Esophagus squamous epithelium (tissue), 5 donors: ENCODE measurements around the gene SLC22A31. TPM values are rescaled to one million over a fixed set of nuclear protein-coding genes. Genes with fewer than 3 reads are reported as not detected.
"Not testable (repeated sequence)": the region's sequence is repeated elsewhere in the genome, so short reads cannot be mapped to it uniquely, and the experiment has no call there.

Experiments used
- DNase-seq: peaks from one replicate; lab custom pipeline; 2025; lab: John Stamatoyannopoulos, UW
- H3K27ac ChIP-seq, 4 donors: fragments of 200-600 bp; sonication (generic); one replicate each; pipeline ENCODE4 v1.5.1; 2016 to 2019; ENCODE audit warnings: mild to moderate bottlenecking in 1 of 4
- H3K27me3 ChIP-seq, 4 donors: fragments of 200-600 bp; sonication (generic); 1 replicate in 3 of 4; 2 replicates in 1 of 4; pipeline versions ENCODE4 v1.5.1 to v1.6.0; 2017 to 2021; ENCODE audit warnings: antibody characterized with exemption in 1 of 4
- H3K36me3 ChIP-seq, 3 donors: fragments of 200-600 bp; sonication (generic); one replicate each; pipeline ENCODE4 v1.5.1; 2016 to 2019
- H3K4me1 ChIP-seq, 3 donors: fragments of 200-600 bp; sonication (generic); one replicate each; pipeline ENCODE4 v1.5.1; 2017 to 2019
- H3K4me3 ChIP-seq, 4 donors: fragments of 200-600 bp; sonication (generic); 1 replicate in 3 of 4; 2 replicates in 1 of 4; pipeline ENCODE4 v1.5.1; 2016 to 2019; ENCODE audit warnings: mild to moderate bottlenecking in 2 of 4, moderate library complexity in 1 of 4
- H3K9me3 ChIP-seq, 3 donors: fragments of 200-600 bp; sonication (generic); one replicate each; pipeline ENCODE4 v1.5.1; 2016 to 2019
- CTCF ChIP-seq, 6 experiments: fragments of 450-650 bp in 4 of 6; fragments of 200-600 bp in 2 of 6; sonication (generic) in 2 of 6; IDR thresholded peaks; one replicate each; pipeline ENCODE4 v1.5.1; 2016 to 2019; ENCODE audit warnings: antibody characterized with exemption in 6 of 6, mild to moderate bottlenecking in 4 of 6, moderate library complexity in 4 of 6
- POLR2A ChIP-seq, 4 donors: fragments of 450-650 bp; IDR thresholded peaks; one replicate each; pipeline ENCODE4 v1.6.1; 2017; ENCODE audit warnings: antibody characterized with exemption in 4 of 4, mild to moderate bottlenecking in 4 of 4, moderate library complexity in 3 of 4
- WGBS, 2 donors: methylation state at CpG; one replicate each; pipeline ENCODE4 v1.1.5; 2018; 5-methylcytosine and 5-hydroxymethylcytosine counted together
- intact Hi-C: fragments of 100-400 bp; cut with DNase I; formaldehyde crosslinking; loops from one replicate; pipeline ENCODE4 v1.15.0; 2022
- total RNA-seq, 4 donors: library from RNA; depleted of rRNA; stranded (reverse); fragments of >200 nt; gene quantifications; one replicate each; pipeline ENCODE4 v1.1.0, GENCODE V29; 2016
- donor health status: DM: yes; HTN: yes; CAD: no.

The SLC22A31 gene
- not detected for total RNA-seq

DNA sequence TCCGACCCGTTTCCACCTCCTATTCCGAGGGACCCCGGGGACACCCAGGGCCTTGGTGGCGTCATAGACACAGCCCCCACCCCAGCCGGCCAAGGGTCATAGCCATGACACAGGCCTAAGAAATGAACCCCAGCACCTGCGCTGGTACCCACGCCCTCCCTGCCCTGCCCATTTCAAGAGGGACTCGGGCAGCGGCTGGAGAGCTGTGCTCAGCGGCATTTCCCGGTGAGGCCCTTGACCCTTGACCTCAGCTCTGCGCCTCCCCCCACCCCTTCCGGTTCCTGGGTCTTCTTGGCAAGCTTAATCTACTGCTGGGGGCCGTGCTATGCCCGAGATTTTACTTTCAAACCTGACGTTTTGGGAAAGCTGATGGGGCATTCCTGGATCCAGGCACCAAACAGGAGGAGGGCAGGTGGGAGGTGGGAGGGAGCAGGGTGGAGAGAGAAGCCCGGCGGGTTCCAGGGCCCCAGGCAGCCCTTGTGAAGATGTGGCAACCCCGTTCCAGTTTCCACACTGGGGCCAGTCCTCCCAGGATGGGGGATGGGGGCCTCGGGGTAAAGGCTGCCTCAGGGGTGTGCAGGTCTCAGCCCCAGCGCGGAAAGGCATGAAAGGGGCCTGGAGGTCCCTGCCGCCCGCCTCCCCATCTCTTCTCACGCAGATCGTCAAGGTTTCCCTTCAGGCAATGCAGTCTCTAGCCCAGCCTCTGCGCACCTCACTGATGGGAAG, at the start of gene SLC22A31:
Gene SLC22A31, minus strand, starts transcription at position 414 of the 726 bp plus-strand sequence. Its CDS starts 36 bp downstream, at position 378.
- intact Hi-C loops, result no loop called here
- no peak within 1 kb of the TSS for H3K27ac ChIP-seq

DNA sequence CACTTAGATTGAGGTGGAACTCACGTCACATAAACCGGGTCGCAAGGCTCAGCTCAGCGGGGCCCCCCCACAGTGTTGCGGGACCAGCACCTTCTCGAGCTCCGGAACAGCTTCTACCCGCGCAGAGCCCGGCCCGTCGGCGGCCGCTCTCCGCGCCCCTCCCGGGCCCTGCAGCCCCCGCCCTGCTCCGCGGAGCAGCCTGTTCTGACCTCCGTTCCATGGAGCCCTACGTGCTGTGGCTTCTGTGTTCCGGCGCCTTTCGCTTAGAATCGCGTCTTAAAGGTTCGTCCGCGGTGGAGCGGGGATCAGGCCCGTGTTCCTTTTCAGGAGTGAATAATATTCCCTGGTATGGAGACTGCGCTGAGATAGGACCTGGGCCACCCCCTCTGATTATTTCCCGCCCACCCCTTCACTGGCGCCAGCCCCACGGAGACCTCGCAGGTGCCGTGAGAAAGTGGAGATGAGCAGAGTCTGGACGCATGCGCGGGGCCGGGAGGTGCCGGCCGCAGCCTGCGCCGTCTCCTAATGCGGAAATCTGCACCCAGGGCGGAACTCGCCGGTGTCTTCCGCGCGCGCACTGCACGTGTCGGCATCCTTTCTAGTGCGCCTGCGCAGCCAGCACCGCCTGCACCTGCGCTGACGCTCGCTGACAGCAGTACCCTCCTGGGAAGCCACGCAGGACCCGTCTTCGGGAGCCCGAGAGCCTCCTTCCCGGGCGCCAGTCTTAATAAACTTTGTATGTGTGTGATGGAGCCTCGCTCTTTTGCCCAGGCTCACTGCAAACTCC, 48.1 kb upstream of the SLC22A31 start:
- Histone ChIP-seq H3K36me3 (no peaks in the 10 kb centered on the region), H3K4me1 (peaks cover 5 to 20% (median 8%) of the 10 kb centered on the region in 3 donors), H3K27me3 (no peaks in the 10 kb centered on the region), H3K4me3 (peak overlapping the region in 3 of 4 donors; percentile 48 to 70 (median 58)), H3K27ac (peak overlapping the region in 1 of 4 donors; percentile 51), H3K9me3 (no peaks in the 10 kb centered on the region)
- WGBS, 2 donors, result 81 to 91% methylated on average over 22 to 38 of the region's 69 CpGs
- TF ChIP-seq POLR2A (IDR thresholded peaks at IDR 0.05), result no peak
- no peak for TF ChIP-seq CTCF (IDR thresholded peaks at IDR 0.05)
- intact Hi-C loops, result no loop called here
- DNase-seq, result no peak

More for the DNA sequence above, at the start of gene SLC22A31:
- TF ChIP-seq POLR2A (IDR thresholded peaks at IDR 0.05), result no peak
- no peak for TF ChIP-seq CTCF (IDR thresholded peaks at IDR 0.05)
- 12 to 23% methylated on average over 12 to 18 of the region's 28 CpGs for WGBS, 2 donors
- peaks cover 11 to 86% (median 24%) of the 10 kb centered on the region in 4 donors for H3K27me3 ChIP-seq
- no peaks in the 10 kb centered on the region for H3K36me3 ChIP-seq
- DNase-seq, result no peak
- peaks cover 6 to 28% (median 13%) of the 10 kb centered on the region in 3 donors for H3K4me1 ChIP-seq
- no peaks in the 10 kb centered on the region for H3K9me3 ChIP-seq
- H3K4me3 ChIP-seq, result peak within 1 kb of the TSS; percentile 18 to 65 (median 31)

DNA sequence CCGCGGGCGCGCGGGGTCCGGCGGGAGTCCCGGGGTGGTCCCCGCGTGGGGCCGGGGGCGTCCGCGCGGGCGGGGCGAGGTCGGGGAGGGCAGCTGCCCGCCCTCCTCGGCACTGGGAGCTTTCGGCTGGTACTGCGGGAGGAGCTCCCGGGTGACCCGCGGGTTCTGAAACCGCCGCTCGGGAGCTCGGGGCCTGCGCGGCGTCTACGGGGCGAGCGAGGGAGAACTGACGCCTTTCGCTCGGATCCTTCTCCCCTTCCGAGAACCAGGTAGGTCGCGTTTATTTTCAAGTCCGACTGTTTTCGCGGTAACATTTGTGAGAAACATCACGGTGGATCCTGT, 47.4 kb upstream of the SLC22A31 start:
- Histone ChIP-seq H3K4me1 (peaks cover 5 to 20% (median 8%) of the 10 kb centered on the region in 3 donors), H3K4me3 (peak overlapping the region; percentile 21 to 70 (median 53)), H3K27ac (peak overlapping the region in 3 of 4 donors; percentile 24 to 55 (median 51))
- intact Hi-C loops, DNase-seq, H3K36me3 ChIP-seq, H3K9me3 ChIP-seq, H3K27me3 ChIP-seq: not testable (repeated sequence)
- WGBS, 2 donors, result no CpG with 5 or more reads among the region's 45 CpGs

DNA sequence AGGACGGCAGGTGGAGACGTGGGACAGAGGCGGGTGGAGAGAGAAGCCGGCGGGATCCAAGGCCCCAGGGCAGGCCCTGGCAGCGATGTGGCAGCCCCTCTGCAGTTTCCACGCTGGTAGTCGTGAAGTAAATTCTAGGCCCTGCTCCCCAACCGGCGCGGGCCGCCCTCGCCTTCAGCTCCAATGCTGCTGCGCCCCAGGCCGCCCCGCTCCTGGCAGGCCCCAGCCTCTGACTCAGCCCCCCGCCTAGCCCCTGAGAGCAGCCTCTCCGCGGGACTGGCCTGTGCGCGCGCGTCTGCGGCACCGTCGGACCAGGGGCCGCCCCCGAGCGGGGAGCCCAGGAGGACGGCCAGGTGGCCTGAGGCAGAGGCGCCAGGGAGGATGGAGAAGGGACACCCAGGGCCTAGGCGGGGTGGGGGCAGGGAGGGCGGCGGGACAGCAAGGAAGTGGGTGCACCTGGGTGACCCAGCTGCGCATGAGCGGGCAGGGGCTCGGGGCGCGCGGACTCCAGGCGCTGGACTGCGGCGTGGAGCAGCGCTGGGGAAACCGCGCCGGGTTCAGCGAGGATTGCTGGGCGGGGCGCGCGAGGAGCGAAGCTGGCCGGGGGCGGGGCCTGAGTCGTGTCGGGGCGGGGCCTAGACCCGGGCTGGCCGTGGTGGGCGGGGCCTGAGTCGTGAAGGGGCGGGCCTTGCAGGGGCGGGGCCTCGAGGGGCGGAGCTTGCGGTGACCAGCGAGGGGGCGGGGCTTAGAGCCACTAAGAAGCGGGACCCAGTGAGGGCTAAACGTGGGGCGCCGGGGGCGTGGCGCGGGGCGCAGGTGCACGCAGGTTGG, 46.8 kb upstream of the SLC22A31 start:
- TF ChIP-seq POLR2A (IDR thresholded peaks at IDR 0.05), result no peak
- no peak for TF ChIP-seq CTCF (IDR thresholded peaks at IDR 0.05)

GRCh38 chr16:89246383-89246902, 46.1 kb upstream of the SLC22A31 start:
- intact Hi-C loops, result no loop called here
- WGBS, 2 donors, result 37 to 50% methylated on average over 13 of the region's 13 CpGs
- no peaks in the 10 kb centered on the region for H3K36me3 ChIP-seq
- TF ChIP-seq POLR2A (IDR thresholded peaks at IDR 0.05) (no peak), CTCF (IDR thresholded peaks at IDR 0.05) (no peak)
- DNase-seq, result no peak
- H3K9me3 ChIP-seq, result no peaks in the 10 kb centered on the region
- no peaks in the 10 kb centered on the region for H3K27me3 ChIP-seq
- H3K4me3 ChIP-seq, result peak overlapping the region in 3 of 4 donors; percentile 48 to 70 (median 58)
- peaks cover 5 to 28% (median 12%) of the 10 kb centered on the region in 3 donors for H3K4me1 ChIP-seq
- H3K27ac ChIP-seq, result peak overlapping the region in 2 of 4 donors; percentile 2 to 51

More for the DNA sequence above, 46.8 kb upstream of the SLC22A31 start:
- H3K4me3 ChIP-seq, result peak overlapping the region; percentile 21 to 70 (median 53)
- H3K27ac ChIP-seq, result peak overlapping the region in 3 of 4 donors; percentile 24 to 55 (median 51)
- peak; percentile 30 for DNase-seq
- H3K9me3 ChIP-seq, result no peaks in the 10 kb centered on the region
- no peaks in the 10 kb centered on the region for H3K36me3 ChIP-seq
- H3K27me3 ChIP-seq, result no peaks in the 10 kb centered on the region
- 8 to 25% methylated on average over 7 to 13 of the region's 78 CpGs for WGBS, 2 donors
- peaks cover 5 to 22% (median 8%) of the 10 kb centered on the region in 3 donors for H3K4me1 ChIP-seq
- intact Hi-C loops, result no loop called here
